WERI-Rb-1 (cell line): ENCODE results near the gene RNF182.

ENCODE experiments used
- DNase-seq: peaks from one replicate; pipeline ENCODE4 v3.0.0-alpha.2; 2020
- H3K27ac ChIP-seq: fragments of 250-450 bp; sonication (Bioruptor Pico); 2 replicates; pipeline ENCODE4 v1.5.1; 2020; ENCODE audit warnings: mild to moderate bottlenecking, moderate library complexity
- H3K27me3 ChIP-seq: fragments of 250-450 bp; sonication (Bioruptor Pico); 2 replicates; pipeline ENCODE4 v1.5.1; 2021; ENCODE audit warnings: mild to moderate bottlenecking, low read depth, moderate library complexity; ENCODE audit not compliant: insufficient read depth, severe bottlenecking
- H3K36me3 ChIP-seq: fragments of 250-450 bp; sonication (Bioruptor Pico); 2 replicates; pipeline ENCODE4 v1.5.1; 2020; ENCODE audit warnings: mild to moderate bottlenecking, moderate library complexity
- H3K4me3 ChIP-seq: 2 replicates; pipeline ENCODE4 v1.5.1; 2011; ENCODE audit warnings: low read depth, mild to moderate bottlenecking, control low read depth, low read length
- H3K9me3 ChIP-seq: fragments of 250-450 bp; sonication (Bioruptor Pico); 2 replicates; pipeline ENCODE4 v1.5.1; 2021; ENCODE audit warnings: mild to moderate bottlenecking, moderate library complexity; ENCODE audit not compliant: severe bottlenecking
- CTCF ChIP-seq: IDR thresholded peaks from 2 replicates; pipeline ENCODE4 v1.5.1; 2011; ENCODE audit warnings: low read depth, mild to moderate bottlenecking, control low read depth, inconsistent platforms, low read length

RNF182 gene

DNA sequence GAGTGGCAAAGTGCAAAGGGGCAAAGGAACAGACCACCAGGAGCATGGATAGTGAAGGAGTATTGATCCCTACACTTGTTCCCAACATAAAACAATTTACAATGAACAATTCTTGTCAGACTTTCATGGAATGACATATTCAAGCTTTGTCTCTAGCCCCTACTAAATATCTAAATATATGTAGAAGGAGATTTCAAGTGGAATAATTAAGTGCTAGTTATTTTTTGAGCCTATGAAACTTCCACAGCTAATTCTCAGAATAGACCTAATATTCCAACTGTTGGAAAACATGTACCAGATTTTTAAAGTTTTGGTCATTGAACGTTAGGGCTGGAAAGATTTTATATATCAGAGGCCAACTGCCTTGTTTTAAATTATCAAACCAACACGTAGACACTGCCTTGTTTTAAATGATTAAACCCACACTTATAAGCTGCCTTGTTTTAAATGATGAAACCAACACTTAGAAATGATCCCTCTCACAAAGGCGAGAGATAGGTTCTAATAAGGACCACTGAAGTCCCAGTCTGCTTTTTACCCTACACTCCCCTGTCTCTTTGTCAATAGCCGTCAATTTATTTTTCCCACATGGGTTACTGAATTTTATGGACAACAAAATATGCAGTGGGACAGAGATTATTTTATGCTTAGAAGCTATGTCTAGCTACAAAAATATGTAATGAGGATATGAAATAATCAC lies 62.1 kb downstream of the RNF182 start:
- Histone ChIP-seq H3K36me3 (no peaks in the 10 kb centered on the region), H3K27me3 (no peaks in the 10 kb centered on the region), H3K9me3 (no peaks in the 10 kb centered on the region), H3K4me3 (no peak overlapping the region), H3K27ac (no peak overlapping the region)
- no peak for DNase-seq
- TF ChIP-seq CTCF, result no peak

DNA sequence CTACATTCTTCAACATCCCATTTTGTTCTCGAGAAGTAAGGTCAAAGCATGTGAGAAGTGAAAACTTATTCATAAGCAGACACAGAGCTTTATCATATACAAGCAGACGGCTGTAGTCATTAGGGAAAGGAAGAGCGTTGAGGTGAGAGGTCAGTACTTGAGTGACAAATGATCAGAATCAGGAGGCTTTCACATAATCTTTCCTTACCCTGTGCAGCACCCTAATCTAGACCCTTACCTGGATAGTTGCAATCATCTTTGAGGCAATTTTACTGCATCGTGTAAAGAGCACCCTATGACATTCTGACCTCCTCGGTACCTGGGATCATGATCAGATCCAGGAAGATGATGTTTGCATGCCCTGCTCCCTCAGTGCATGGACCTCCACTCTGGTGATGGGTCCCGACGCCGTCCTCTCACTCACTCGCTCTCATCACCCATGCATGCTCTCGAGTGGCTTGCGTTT lies 62.7 kb downstream of the RNF182 start:
- Histone ChIP-seq H3K4me3 (no peak overlapping the region), H3K36me3 (no peaks in the 10 kb centered on the region), H3K27ac (peak overlapping the region; percentile 80), H3K27me3 (no peaks in the 10 kb centered on the region), H3K9me3 (no peaks in the 10 kb centered on the region)
- no peak for TF ChIP-seq CTCF
- no peak for DNase-seq

DNA sequence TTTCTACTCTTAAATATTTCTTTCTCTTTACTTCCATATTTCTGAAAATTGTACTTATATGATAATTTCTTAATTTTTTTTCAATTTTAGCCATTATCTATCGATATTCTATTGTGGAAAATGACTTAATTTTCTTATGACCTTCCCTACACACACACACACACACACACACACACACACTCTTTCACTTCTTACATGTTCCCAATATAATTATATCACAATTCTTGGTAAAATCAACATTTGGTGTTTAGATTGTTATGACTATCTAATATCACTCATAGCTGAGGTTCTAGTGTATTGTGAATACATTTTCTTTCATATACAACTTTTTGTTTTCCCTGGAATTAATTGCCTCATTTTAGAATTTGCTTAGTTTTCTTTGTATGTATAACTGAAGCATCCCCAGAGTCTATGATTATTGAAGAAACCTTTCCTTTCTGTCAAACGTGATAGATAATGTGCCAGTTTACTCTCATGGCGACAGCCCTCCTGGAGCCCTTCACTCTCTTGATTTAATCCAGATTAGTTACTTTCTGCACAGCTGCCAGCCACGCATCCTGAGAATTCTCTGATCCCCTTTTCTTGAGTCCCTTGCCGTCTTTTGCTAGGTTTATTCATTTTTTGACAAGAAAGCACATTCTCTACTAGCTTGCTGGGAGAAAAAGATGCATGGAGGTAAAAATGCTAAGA lies 63.4 kb downstream of the RNF182 start:
- Histone ChIP-seq H3K9me3 (no peaks in the 10 kb centered on the region), H3K27ac (peak overlapping the region; percentile 80), H3K4me3 (peak overlapping the region; percentile 0), H3K27me3 (no peaks in the 10 kb centered on the region), H3K36me3 (no peaks in the 10 kb centered on the region)
- TF ChIP-seq CTCF, result no peak
- DNase-seq, result peak; percentile 79

DNA sequence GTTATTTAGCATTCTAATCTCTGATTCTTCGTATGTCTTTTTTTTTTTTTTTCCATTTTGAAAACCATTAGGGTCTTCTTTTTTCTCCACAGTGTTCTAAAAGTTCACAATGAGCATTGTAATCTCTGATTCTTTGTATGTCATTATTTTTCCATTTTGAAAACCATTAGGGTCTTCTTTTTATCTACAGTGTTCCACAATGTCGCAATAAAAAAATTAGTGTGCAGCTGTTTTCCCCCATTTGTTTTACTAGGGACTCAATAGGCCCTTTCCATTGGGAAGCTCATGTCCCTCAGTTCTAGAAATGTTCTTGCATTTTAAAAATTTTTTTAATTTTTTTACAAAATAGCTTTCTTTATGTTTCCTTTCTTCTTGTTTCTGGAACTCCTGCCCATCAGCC lies 64.2 kb downstream of the RNF182 start:
- H3K4me3 ChIP-seq, result peak overlapping the region; percentile 0
- no peaks in the 10 kb centered on the region for H3K27me3 ChIP-seq
- TF ChIP-seq CTCF, result no peak
- DNase-seq, result no peak
- peak overlapping the region; percentile 80 for H3K27ac ChIP-seq
- no peaks in the 10 kb centered on the region for H3K9me3 ChIP-seq
- no peaks in the 10 kb centered on the region for H3K36me3 ChIP-seq

GRCh38 chr6:13989496-13990144 lies 64.9 kb downstream of the RNF182 start:
- Histone ChIP-seq H3K27ac (peak overlapping the region; percentile 80), H3K4me3 (no peak overlapping the region), H3K36me3 (no peaks in the 10 kb centered on the region), H3K27me3 (no peaks in the 10 kb centered on the region), H3K9me3 (no peaks in the 10 kb centered on the region)
- DNase-seq, result no peak
- TF ChIP-seq CTCF, result no peak
